ENCODE measurements around the gene HOMER2. TPM values are rescaled to one million over a fixed set of nuclear protein-coding genes. Genes with fewer than 3 reads are reported as not detected.
A peak's percentile ranks its signal among the peaks of the same experiment; 100 is the strongest.

The HOMER2 gene
- total and polyA plus RNA-seq, 9 of the 15 experiments (the other 6 are each of a cell fraction or from before 2014, with no cell fraction given): 0.13 to 0.47 (median 0.29) TPM; not detected in 1

GRCh38 chr15:82921242-82921641, 31.3 kb downstream of the HOMER2 start:
- FAIRE-seq: no peak
- Histone ChIP-seq H2AFZ (ENCODE audit: low read depth, low read length) (no peak overlapping the region), H3K4me1 (replicated peaks in 1 of 2; ENCODE audit: control insufficient read depth in 2 of 2, insufficient read depth in 2 of 2, low read length in 2 of 2) (no peaks in the 10 kb centered on the region), H3K9me3 (replicated peaks; ENCODE audit: control insufficient read depth, insufficient read depth, low read depth, low read length) (no peaks in the 10 kb centered on the region), H3K9me1 (ENCODE audit: control insufficient read depth, insufficient read depth, low read length) (no peaks in the 10 kb centered on the region), H3K36me3 (ENCODE audit: control insufficient read depth, insufficient read depth, low read length) (no peaks in the 10 kb centered on the region), H4K20me1 (replicated peaks; ENCODE audit: control insufficient read depth, insufficient read depth, low read length) (no peaks in the 10 kb centered on the region), H3K4me2 (ENCODE audit: insufficient read depth, low read length) (peak overlapping the region; percentile 18), H3K27ac (ENCODE audit: extremely low read depth, low read depth, low read length) (no peak overlapping the region), H3K4me3 (no peak overlapping the region), H3K79me2 (ENCODE audit: control insufficient read depth, insufficient read depth, low read length) (no peaks in the 10 kb centered on the region), H3K9ac (ENCODE audit: insufficient read depth in 1 of 2, low read depth in 2 of 2, low read length in 2 of 2) (no peak overlapping the region), H3K27me3 (ENCODE audit: control insufficient read depth in 2 of 2, insufficient read depth in 2 of 2, low read length in 2 of 2) (peaks cover 40 to 75% of the 10 kb centered on the region in 2 experiments)
- 0% methylated on average over 8 of the region's 8 CpGs for WGBS (ENCODE audit: insufficient coverage, low coverage, missing lambda C conversion rate)
- in situ Hi-C loops (cut with MboI) (no loop called here), intact Hi-C loops (cut with micrococcal nuclease) (no loop called here)
- no TSS peak for BruUV-seq (replicated peaks)
- DNase-seq (ENCODE audit: extremely low read depth in 1 of 4, low spot score in 3 of 4): peak in 2 of 4 experiments; percentile 22 to 28
- ChIA-PET CTCF (ENCODE audit: low intra/inter-chr PET ratio) (no interaction called here), POLR2A (interaction anchor here (0.7 kb wide), 1 partner anchor 242 kb away, joined by 3 read pairs; no protein-coding TSS in a partner anchor)
- ATAC-seq: peak; percentile 67; the same call in 2 of the 3 replicates
- TF ChIP-seq PBX2 (CRISPR knock-in tag; IDR thresholded peaks at IDR 0.05; ENCODE audit: low read depth) (no peak), PBX2 (tag; conservative IDR thresholded peaks at IDR 0.05; ENCODE audit: low read depth) (no peak), ZBTB26 (CRISPR knock-in tag; IDR thresholded peaks at IDR 0.05) (no peak), NRF1 (conservative IDR thresholded peaks at IDR 0.05 in 1 of 2, IDR thresholded peaks at IDR 0.05 in 1 of 2) (0 out of 4 replicates have a peak, but pooled peaks of 1 of the 2 experiments have one; percentile 14), HMGN3 (IDR thresholded peaks at IDR 0.05; ENCODE audit: borderline replicate concordance, extremely low read depth, insufficient read length, low read depth, low read length) (no peak), ZC3H11A (IDR thresholded peaks at IDR 0.05; ENCODE audit: low read depth, low read length) (no peak), ETV1 (tag; conservative IDR thresholded peaks at IDR 0.05; ENCODE audit: low read depth) (peak; percentile 66), TFAP4 (CRISPR knock-in tag; IDR thresholded peaks at IDR 0.05; ENCODE audit: borderline replicate concordance) (no peak), MBD2 (IDR thresholded peaks at IDR 0.05; ENCODE audit: borderline replicate concordance, low read depth) (no peak), ELF4 (CRISPR knock-in tag; IDR thresholded peaks at IDR 0.05) (0 out of 2 replicates have a peak, but pooled peaks have one; percentile 49), ATF7 (IDR thresholded peaks at IDR 0.05) (0 out of 2 replicates have a peak, but pooled peaks have one; percentile 13), L3MBTL2 (IDR thresholded peaks at IDR 0.05) (no peak; the same call in 1 of the 2 replicates), TCF7L2 (IDR thresholded peaks at IDR 0.05; ENCODE audit: low read depth, low read length) (no peak), ELF2 (CRISPR knock-in tag; IDR thresholded peaks at IDR 0.05) (no peak), ETS1 (conservative IDR thresholded peaks at IDR 0.05; ENCODE audit: control insufficient read depth, low read depth, low read length) (no peak), CTBP1 (IDR thresholded peaks at IDR 0.05; ENCODE audit: borderline replicate concordance) (0 out of 2 replicates have a peak, but pooled peaks have one; percentile 25), SRF (CRISPR knock-in tag; IDR thresholded peaks at IDR 0.05) (no peak), HLTF (IDR thresholded peaks at IDR 0.05) (no peak)

Measured in K562 (cell line).